Neural cell (in vitro differentiated cells): Measurements from ENCODE around the gene ROBO1. TPM values are rescaled to one million over a fixed set of nuclear protein-coding genes. Genes with fewer than 3 reads are reported as not detected.

Experiments
- H2AFZ ChIP-seq: fragments of 200-600, 300-800 bp; sonication (generic), shearing (Covaris generic); 2 replicates; pipeline ENCODE4 v1.6.0; 2014; ENCODE audit warnings: low read depth, mild to moderate bottlenecking, antibody characterized with exemption, low read length, moderate library complexity
- H3F3A ChIP-seq: fragments of 200-600 bp; shearing (Covaris generic); 2 replicates; pipeline ENCODE4 v1.6.1; 2016; ENCODE audit warnings: mild to moderate bottlenecking, moderate library complexity, mixed read lengths, antibody characterized with exemption, low read length; ENCODE audit not compliant: insufficient read depth, poor library complexity, severe bottlenecking
- H3K27ac ChIP-seq: fragments of 200-600, 300-800 bp; sonication (generic), shearing (Covaris generic); 2 replicates; pipeline ENCODE4 v1.5.1; 2014; ENCODE audit warnings: mild to moderate bottlenecking, low read length, moderate library complexity
- H3K27me3 ChIP-seq: fragments of 300-800, 200-600 bp; sonication (generic), shearing (Covaris generic); 2 replicates; pipeline ENCODE4 v1.6.0; 2014; ENCODE audit warnings: mild to moderate bottlenecking, low read depth, low read length, moderate library complexity; ENCODE audit not compliant: insufficient read depth
- H3K36me3 ChIP-seq: fragments of 300-800, 200-600 bp; sonication (generic), shearing (Covaris generic); 2 replicates; pipeline ENCODE4 v1.5.1; 2014; ENCODE audit warnings: mild to moderate bottlenecking, antibody characterized with exemption, low read length, moderate library complexity; ENCODE audit not compliant: insufficient read depth
- H3K4me2 ChIP-seq: fragments of 300-800, 200-600 bp; sonication (generic), shearing (Covaris generic); 2 replicates; pipeline ENCODE4 v1.6.0; 2014; ENCODE audit warnings: mild to moderate bottlenecking, low read length
- H3K4me3 ChIP-seq: fragments of 300-800, 200-600 bp; sonication (generic), shearing (Covaris generic); 2 replicates; pipeline ENCODE4 v1.5.1; 2014; ENCODE audit warnings: mild to moderate bottlenecking, low read length, moderate library complexity
- H3K79me2 ChIP-seq: fragments of 200-600 bp; shearing (Covaris generic); replicated peaks from 2 replicates; pipeline ENCODE4 v1.6.0; 2014; ENCODE audit warnings: mild to moderate bottlenecking, low read length, moderate library complexity; ENCODE audit not compliant: insufficient read depth
- H3K9ac ChIP-seq: fragments of 300-800, 200-600 bp; sonication (generic), shearing (Covaris generic); 2 replicates; pipeline ENCODE4 v1.6.1; 2016; ENCODE audit warnings: mild to moderate bottlenecking, low read length, mixed read lengths
- H3K9me2 ChIP-seq: fragments of 200-600 bp; shearing (Covaris generic); 2 replicates; pipeline ENCODE4 v1.6.1; 2016; ENCODE audit warnings: mild to moderate bottlenecking, low read length, mixed read lengths; ENCODE audit not compliant: insufficient read depth
- H3K9me3 ChIP-seq: fragments of 200-600, 300-800 bp; sonication (generic), shearing (Covaris generic); 2 replicates; pipeline ENCODE4 v1.6.1; 2016; ENCODE audit warnings: mild to moderate bottlenecking, mixed run types, low read length, moderate library complexity, mixed read lengths
- H4K20me1 ChIP-seq: fragments of 200-600 bp; shearing (Covaris generic); 2 replicates; pipeline ENCODE4 v1.6.1; 2016; ENCODE audit warnings: mild to moderate bottlenecking, mixed run types; ENCODE audit not compliant: insufficient read depth
- CTCF ChIP-seq: fragments of 450-650 bp; IDR thresholded peaks from 2 replicates; pipeline ENCODE4 v1.5.1; 2014; ENCODE audit warnings: antibody characterized with exemption, mild to moderate bottlenecking, moderate library complexity; ENCODE audit not compliant: poor library complexity, severe bottlenecking
- EP300 ChIP-seq: fragments of 450-650 bp; conservative IDR thresholded peaks from 2 replicates; pipeline ENCODE4 v1.6.1; 2014; ENCODE audit warnings: antibody characterized with exemption, mild to moderate bottlenecking, moderate library complexity; ENCODE audit not compliant: poor library complexity, severe bottlenecking
- EZH2 ChIP-seq: fragments of 200-600, 300-800 bp; shearing (Covaris generic), sonication (generic); IDR thresholded peaks from 2 replicates; pipeline ENCODE4 v1.6.1; 2014; ENCODE audit warnings: antibody characterized with exemption, low read length, borderline replicate concordance, mild to moderate bottlenecking; ENCODE audit not compliant: insufficient read depth, poor library complexity, severe bottlenecking
- MXI1 ChIP-seq: fragments of 450-650 bp; conservative IDR thresholded peaks from 2 replicates; pipeline ENCODE4 v1.6.1; 2014; ENCODE audit warnings: antibody characterized with exemption, mild to moderate bottlenecking; ENCODE audit not compliant: poor library complexity, severe bottlenecking
- POLR2AphosphoS5 ChIP-seq: IDR thresholded peaks from 2 replicates; pipeline ENCODE4 v1.6.1; 2012
- RAD21 ChIP-seq: fragments of 450-650 bp; conservative IDR thresholded peaks from 2 replicates; pipeline ENCODE4 v1.6.1; 2014; ENCODE audit warnings: antibody characterized with exemption, mild to moderate bottlenecking, moderate library complexity
- REST ChIP-seq: IDR thresholded peaks from 2 replicates; pipeline ENCODE4 v1.6.1; 2012; ENCODE audit warnings: borderline replicate concordance
- SMC3 ChIP-seq: fragments of 450-650 bp; conservative IDR thresholded peaks from 2 replicates; pipeline ENCODE4 v1.6.1; 2014; ENCODE audit warnings: antibody characterized with exemption, mild to moderate bottlenecking, moderate library complexity; ENCODE audit not compliant: poor library complexity
- TAF1 ChIP-seq: IDR thresholded peaks from 2 replicates; pipeline ENCODE4 v1.6.1; 2012; ENCODE audit warnings: low read depth
- polyA plus RNA-seq: library from polyadenylated mRNA; depleted of rRNA; stranded (reverse); fragments of >200 nt; gene quantifications from 2 replicates; pipeline ENCODE4 v1.2.3, GENCODE V29; 2014

The ROBO1 gene
- polyA plus RNA-seq, 1 donor from 2014 or later = 183 TPM

- no peaks in the 10 kb centered on the region for H3K27me3 ChIP-seq
- no peak overlapping the region for H2AFZ ChIP-seq
- no peaks in the 10 kb centered on the region for H3F3A ChIP-seq
- no peaks in the 10 kb centered on the region for H4K20me1 ChIP-seq
- H3K4me2 ChIP-seq = no peak overlapping the region
- no peaks in the 10 kb centered on the region for H3K36me3 ChIP-seq
- no peak overlapping the region for H3K9ac ChIP-seq
- H3K9me2 ChIP-seq = no peaks in the 10 kb centered on the region
- TF ChIP-seq TAF1 (no peak), EZH2 (no peak), REST (no peak), MXI1 (no peak), POLR2AphosphoS5 (no peak), EP300 (no peak), CTCF (no peak), SMC3 (no peak), RAD21 (no peak)
- H3K9me3 ChIP-seq = no peaks in the 10 kb centered on the region
- no peaks in the 10 kb centered on the region for H3K79me2 ChIP-seq
- no peak overlapping the region for H3K4me3 ChIP-seq
- no peak overlapping the region for H3K27ac ChIP-seq
Measured at GRCh38 chr3:79028916-79029315, 738.9 kb downstream of the ROBO1 start.

DNA sequence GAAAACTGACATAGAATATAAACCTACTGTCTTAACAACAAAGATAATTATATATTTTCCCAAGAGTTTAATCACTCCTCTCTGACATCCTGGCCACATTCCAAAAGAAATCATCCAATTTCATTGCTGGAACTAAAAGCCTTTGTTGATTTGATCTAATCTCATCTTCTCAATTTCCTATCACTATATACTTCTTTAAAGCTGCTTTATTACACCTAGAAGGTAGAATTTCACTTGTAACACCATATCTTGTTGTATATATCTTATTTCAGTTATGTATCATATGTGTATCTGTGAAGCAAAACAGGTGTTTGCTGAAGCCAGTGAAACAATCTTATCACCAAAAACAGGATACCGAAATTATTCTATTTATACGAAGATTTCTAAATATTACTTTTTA lies 740.2 kb downstream of the ROBO1 start:
- Histone ChIP-seq H3K4me3 (no peak overlapping the region), H3K9me3 (no peaks in the 10 kb centered on the region), H3K36me3 (no peaks in the 10 kb centered on the region), H3K79me2 (no peaks in the 10 kb centered on the region), H3K27me3 (no peaks in the 10 kb centered on the region), H3K4me2 (no peak overlapping the region), H3F3A (no peaks in the 10 kb centered on the region), H3K27ac (no peak overlapping the region), H2AFZ (no peak overlapping the region), H4K20me1 (no peaks in the 10 kb centered on the region), H3K9me2 (no peaks in the 10 kb centered on the region), H3K9ac (no peak overlapping the region)
- TF ChIP-seq EZH2 (no peak), EP300 (no peak), POLR2AphosphoS5 (no peak), CTCF (no peak), TAF1 (no peak), MXI1 (no peak), RAD21 (no peak), SMC3 (no peak), REST (no peak)
